ENCODE data around the gene NFAM1. TPM values are rescaled to one million over a fixed set of nuclear protein-coding genes. Genes with fewer than 3 reads are reported as not detected.

Gene NFAM1
- total and polyA plus RNA-seq, 2 experiments from 2014 or later = 0.11 to 0.49 TPM

- TF ChIP-seq ETS1 (IDR thresholded peaks at IDR 0.05) = no peak
- no peak for TF ChIP-seq EZH2phosphoT487 (IDR thresholded peaks at IDR 0.05; ENCODE audit: unreplicated experiment)
- TF ChIP-seq JUNB (IDR thresholded peaks at IDR 0.05; ENCODE audit: unreplicated experiment) = no peak
- no peak for TF ChIP-seq STAT1 (IDR thresholded peaks at IDR 0.05; ENCODE audit: unreplicated experiment)
- no peak for TF ChIP-seq NANOG (IDR thresholded peaks at IDR 0.05; ENCODE audit: borderline replicate concordance)
- no peak for TF ChIP-seq CTCF (conservative IDR thresholded peaks at IDR 0.05; ENCODE audit: low read depth in 2 of 2)
These were observed 75.0 kb downstream of the NFAM1 start (continued) for GRCh38 chr22:42357221-42357620.

- Histone ChIP-seq H3K27me3 (ENCODE audit: insufficient read depth) (no peaks in the 10 kb centered on the region), H3K4me3 (no peak overlapping the region), H3K27ac (ENCODE audit: low read depth) (no peak overlapping the region), H3F3A (replicated peaks; ENCODE audit: low read depth) (no peaks in the 10 kb centered on the region; the same call in 1 of the 2 replicates), H3K9me2 (ENCODE audit: insufficient read depth) (no peaks in the 10 kb centered on the region), H3K79me2 (replicated peaks; ENCODE audit: insufficient read depth) (no peaks in the 10 kb centered on the region), H3K4me2 (no peak overlapping the region), H4K20me1 (replicated peaks; ENCODE audit: insufficient read depth) (no peaks in the 10 kb centered on the region), H3K36me3 (ENCODE audit: insufficient read depth) (no peaks in the 10 kb centered on the region), H3K4me1 (ENCODE audit: insufficient read depth) (peaks cover 7% of the 10 kb centered on the region), H2AFZ (no peak overlapping the region)
- H3K4me3 Mint-ChIP-seq = no peak overlapping the region
- H3K4me1 Mint-ChIP-seq = peaks cover 22% of the 10 kb centered on the region
- no peak for ATAC-seq
- peaks cover 2% of the 10 kb centered on the region; the same call in 1 of the 3 replicates for H3K36me3 Mint-ChIP-seq (ENCODE audit: low read depth)
- no peak for DNase-seq (ENCODE audit: low spot score)
- H3K27ac Mint-ChIP-seq = no peak overlapping the region
- peaks cover 24% of the 10 kb centered on the region for H3K27me3 Mint-ChIP-seq (ENCODE audit: insufficient read depth, low read depth, poor library complexity)
- no peaks in the 10 kb centered on the region for H3K9me3 Mint-ChIP-seq
- TF ChIP-seq ZNF331 (CRISPR knock-in tag; IDR thresholded peaks at IDR 0.05; ENCODE audit: low read depth) (no peak), CREB1 (CRISPR knock-in tag; IDR thresholded peaks at IDR 0.05; ENCODE audit: low read depth) (no peak), STAT1 (IDR thresholded peaks at IDR 0.05; ENCODE audit: unreplicated experiment) (no peak), ETS1 (IDR thresholded peaks at IDR 0.05) (no peak), EZH2 (IDR thresholded peaks at IDR 0.05; ENCODE audit: low read depth, unreplicated experiment) (no peak), POLR2AphosphoS5 (IDR thresholded peaks at IDR 0.05; ENCODE audit: low read depth) (no peak), EZH2phosphoT487 (IDR thresholded peaks at IDR 0.05; ENCODE audit: unreplicated experiment) (no peak), ZNF114 (CRISPR knock-in tag; IDR thresholded peaks at IDR 0.05) (no peak), CTCF (conservative IDR thresholded peaks at IDR 0.05; ENCODE audit: low read depth in 2 of 2) (no peak), NANOG (IDR thresholded peaks at IDR 0.05; ENCODE audit: borderline replicate concordance) (no peak), JUNB (IDR thresholded peaks at IDR 0.05; ENCODE audit: unreplicated experiment) (no peak), ZNF462 (CRISPR knock-in tag; IDR thresholded peaks at IDR 0.05) (no peak)
These were observed 75.7 kb downstream of the NFAM1 start for GRCh38 chr22:42356533-42356932.

All from GM23338 (cell line).